Measurements from ENCODE around the gene MYBPC2.

Gene MYBPC2

GRCh38 chr19:50420808-50421207, 11.9 kb upstream of the MYBPC2 start:
- Histone ChIP-seq H3K27me3 (ENCODE audit: insufficient read depth, low read length) (peaks cover 21% of the 10 kb centered on the region), H3K9me3 (ENCODE audit: insufficient read depth, low read depth, low read length) (no peaks in the 10 kb centered on the region), H3K4me3 (ENCODE audit: low read length) (no peak overlapping the region), H3K4me1 (ENCODE audit: insufficient read depth, low read length) (peaks cover 5% of the 10 kb centered on the region; the same call in 1 of the 2 replicates), H3K9ac (ENCODE audit: low read depth, low read length) (no peak overlapping the region), H3K36me3 (ENCODE audit: insufficient read depth, low read depth, low read length) (no peaks in the 10 kb centered on the region), H3K27ac (ENCODE audit: low read length) (no peak overlapping the region)

GRCh38 chr19:50422397-50423278, 10.1 kb upstream of the MYBPC2 start:
- no peaks in the 10 kb centered on the region for H3K36me3 ChIP-seq (ENCODE audit: insufficient read depth, low read depth, low read length)
- no peak overlapping the region for H3K9ac ChIP-seq (ENCODE audit: low read depth, low read length)
- H3K4me1 ChIP-seq (ENCODE audit: insufficient read depth, low read length) = peaks cover 5% of the 10 kb centered on the region; the same call in 1 of the 2 replicates
- no peak overlapping the region for H3K4me3 ChIP-seq (ENCODE audit: low read length)
- no peaks in the 10 kb centered on the region for H3K9me3 ChIP-seq (ENCODE audit: insufficient read depth, low read depth, low read length)
- peaks cover 23% of the 10 kb centered on the region for H3K27me3 ChIP-seq (ENCODE audit: insufficient read depth, low read length)
- no peak overlapping the region for H3K27ac ChIP-seq (ENCODE audit: low read length)

DNA sequence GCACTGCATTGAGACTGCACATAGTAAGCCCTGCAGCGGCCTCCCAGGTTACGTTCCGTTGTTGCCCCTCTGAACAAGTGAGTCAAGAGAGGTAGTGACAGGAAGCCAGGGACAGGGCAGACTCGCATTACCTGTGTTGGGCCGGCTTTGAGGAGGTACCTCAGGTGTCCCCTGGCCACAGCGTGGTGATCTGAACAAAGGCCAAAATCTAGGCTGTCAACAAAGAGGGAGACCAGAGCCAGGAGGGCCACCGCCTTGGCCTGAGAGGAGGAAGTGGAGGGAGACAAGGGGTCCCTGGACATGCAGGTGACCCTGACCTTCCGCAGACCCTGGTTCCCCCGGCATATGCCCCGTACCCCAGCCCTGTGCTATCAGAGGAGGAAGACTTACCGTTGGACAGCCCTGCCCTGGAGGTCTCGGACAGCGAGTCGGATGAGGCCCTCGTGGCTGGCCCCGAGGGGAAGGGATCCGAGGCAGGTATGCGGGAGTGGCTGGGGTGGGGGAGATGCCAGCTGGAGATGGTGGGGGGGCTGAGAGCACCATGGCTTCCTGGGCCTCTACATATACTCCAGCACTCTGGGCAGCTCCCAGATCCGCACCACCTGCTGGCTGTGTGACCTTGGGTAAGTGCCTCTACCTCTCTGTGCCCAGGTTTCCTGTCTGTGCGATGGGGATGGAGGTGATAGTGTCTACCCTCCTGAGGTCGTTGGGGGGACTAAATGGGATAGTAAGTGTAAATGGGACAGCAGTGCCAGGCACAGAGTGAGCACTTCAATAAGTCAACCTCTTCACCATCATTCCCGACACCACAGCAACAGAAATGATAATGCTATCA, 9.2 kb upstream of the MYBPC2 start:
- Histone ChIP-seq H3K27ac (ENCODE audit: low read length) (no peak overlapping the region), H3K27me3 (ENCODE audit: insufficient read depth, low read length) (peaks cover 29% of the 10 kb centered on the region), H3K4me3 (ENCODE audit: low read length) (no peak overlapping the region), H3K9ac (ENCODE audit: low read depth, low read length) (no peak overlapping the region), H3K4me1 (ENCODE audit: insufficient read depth, low read length) (peaks cover 8% of the 10 kb centered on the region; the same call in 1 of the 2 replicates), H3K36me3 (ENCODE audit: insufficient read depth, low read depth, low read length) (no peaks in the 10 kb centered on the region), H3K9me3 (ENCODE audit: insufficient read depth, low read depth, low read length) (no peaks in the 10 kb centered on the region)

- no peaks in the 10 kb centered on the region for H3K36me3 ChIP-seq (ENCODE audit: insufficient read depth, low read depth, low read length)
- H3K9me3 ChIP-seq (ENCODE audit: insufficient read depth, low read depth, low read length) = no peaks in the 10 kb centered on the region
- no peak overlapping the region for H3K9ac ChIP-seq (ENCODE audit: low read depth, low read length)
- no peak overlapping the region for H3K4me3 ChIP-seq (ENCODE audit: low read length)
- peaks cover 30% of the 10 kb centered on the region for H3K27me3 ChIP-seq (ENCODE audit: insufficient read depth, low read length)
- no peak overlapping the region for H3K27ac ChIP-seq (ENCODE audit: low read length)
- peaks cover 4% of the 10 kb centered on the region; the same call in 1 of the 2 replicates for H3K4me1 ChIP-seq (ENCODE audit: insufficient read depth, low read length)
Observed at GRCh38 chr19:50425581-50425980, 7.1 kb upstream of the MYBPC2 start.

- Histone ChIP-seq H3K4me1 (ENCODE audit: insufficient read depth, low read length) (peaks cover 7% of the 10 kb centered on the region; the same call in 1 of the 2 replicates), H3K4me3 (ENCODE audit: low read length) (no peak overlapping the region; the same call in 1 of the 2 replicates), H3K27ac (ENCODE audit: low read length) (no peak overlapping the region), H3K9ac (ENCODE audit: low read depth, low read length) (no peak overlapping the region), H3K9me3 (ENCODE audit: insufficient read depth, low read depth, low read length) (no peaks in the 10 kb centered on the region), H3K36me3 (ENCODE audit: insufficient read depth, low read depth, low read length) (no peaks in the 10 kb centered on the region), H3K27me3 (ENCODE audit: insufficient read depth, low read length) (peaks cover 39% of the 10 kb centered on the region)
Observed at GRCh38 chr19:50427318-50427925, 5.3 kb upstream of the MYBPC2 start.

DNA sequence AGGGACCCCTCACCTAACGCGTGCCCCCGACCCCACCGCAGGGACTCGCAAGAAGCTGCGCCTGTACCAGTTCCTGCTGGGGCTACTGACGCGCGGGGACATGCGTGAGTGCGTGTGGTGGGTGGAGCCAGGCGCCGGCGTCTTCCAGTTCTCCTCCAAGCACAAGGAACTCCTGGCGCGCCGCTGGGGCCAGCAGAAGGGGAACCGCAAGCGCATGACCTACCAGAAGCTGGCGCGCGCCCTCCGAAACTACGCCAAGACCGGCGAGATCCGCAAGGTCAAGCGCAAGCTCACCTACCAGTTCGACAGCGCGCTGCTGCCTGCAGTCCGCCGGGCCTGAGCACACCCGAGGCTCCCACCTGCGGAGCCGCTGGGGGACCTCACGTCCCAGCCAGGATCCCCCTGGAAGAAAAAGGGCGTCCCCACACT, 4.7 kb upstream of the MYBPC2 start:
- H3K9ac ChIP-seq (ENCODE audit: low read depth, low read length) = no peak overlapping the region
- H3K27me3 ChIP-seq (ENCODE audit: insufficient read depth, low read length) = peaks cover 43% of the 10 kb centered on the region
- H3K4me3 ChIP-seq (ENCODE audit: low read length) = peak overlapping the region; percentile 20; the same call in 1 of the 2 replicates
- peaks cover 10% of the 10 kb centered on the region; the same call in 1 of the 2 replicates for H3K4me1 ChIP-seq (ENCODE audit: insufficient read depth, low read length)
- H3K27ac ChIP-seq (ENCODE audit: low read length) = no peak overlapping the region
- H3K36me3 ChIP-seq (ENCODE audit: insufficient read depth, low read depth, low read length) = no peaks in the 10 kb centered on the region
- no peaks in the 10 kb centered on the region for H3K9me3 ChIP-seq (ENCODE audit: insufficient read depth, low read depth, low read length)

GRCh38 chr19:50428772-50429463, 3.8 kb upstream of the MYBPC2 start:
- no peak overlapping the region for H3K9ac ChIP-seq (ENCODE audit: low read depth, low read length)
- H3K27ac ChIP-seq (ENCODE audit: low read length) = no peak overlapping the region
- peaks cover 12% of the 10 kb centered on the region; the same call in 1 of the 2 replicates for H3K4me1 ChIP-seq (ENCODE audit: insufficient read depth, low read length)

DNA sequence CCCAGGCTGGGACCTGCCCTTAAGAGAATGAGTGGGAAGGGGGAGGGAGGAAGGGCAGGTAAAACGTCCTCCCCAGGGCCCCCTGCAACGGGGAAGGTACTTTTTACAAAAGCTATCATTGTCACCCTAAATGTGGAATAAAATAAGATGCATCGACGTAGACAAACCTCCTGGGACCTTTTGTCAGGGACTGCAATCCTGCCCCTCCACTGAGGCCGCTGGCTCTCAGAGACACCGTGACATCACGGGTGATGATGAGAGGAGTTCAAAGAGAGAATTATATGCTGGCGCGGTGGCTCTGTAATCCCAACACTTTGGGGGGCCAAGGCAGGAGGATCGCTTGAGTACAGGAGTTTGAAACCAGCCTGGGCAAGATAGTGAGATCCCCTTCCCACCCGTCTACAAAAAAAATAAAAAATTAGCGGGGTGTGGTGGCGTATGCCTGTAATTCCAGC, 1.8 kb upstream of the MYBPC2 start:
- Histone ChIP-seq H3K27ac (ENCODE audit: low read length) (no peak overlapping the region), H3K36me3 (ENCODE audit: insufficient read depth, low read depth, low read length) (no peaks in the 10 kb centered on the region), H3K9ac (ENCODE audit: low read depth, low read length) (peak overlapping the region; percentile 53; the same call in 1 of the 2 replicates), H3K4me3 (ENCODE audit: low read length) (peak overlapping the region; percentile 79), H3K9me3 (ENCODE audit: insufficient read depth, low read depth, low read length) (no peaks in the 10 kb centered on the region), H3K4me1 (ENCODE audit: insufficient read depth, low read length) (peaks cover 12% of the 10 kb centered on the region; the same call in 1 of the 2 replicates), H3K27me3 (ENCODE audit: insufficient read depth, low read length) (peaks cover 45% of the 10 kb centered on the region)

More at GRCh38 chr19:50428772-50429463, 3.8 kb upstream of the MYBPC2 start:
- Histone ChIP-seq H3K4me3 (ENCODE audit: low read length) (no peak overlapping the region), H3K36me3 (ENCODE audit: insufficient read depth, low read depth, low read length) (no peaks in the 10 kb centered on the region), H3K27me3 (ENCODE audit: insufficient read depth, low read length) (peaks cover 45% of the 10 kb centered on the region), H3K9me3 (ENCODE audit: insufficient read depth, low read depth, low read length) (no peaks in the 10 kb centered on the region)

- no peaks in the 10 kb centered on the region for H3K36me3 ChIP-seq (ENCODE audit: insufficient read depth, low read depth, low read length)
- H3K4me1 ChIP-seq (ENCODE audit: insufficient read depth, low read length) = peaks cover 12% of the 10 kb centered on the region; the same call in 1 of the 2 replicates
- peak overlapping the region; percentile 79 for H3K4me3 ChIP-seq (ENCODE audit: low read length)
- no peaks in the 10 kb centered on the region for H3K9me3 ChIP-seq (ENCODE audit: insufficient read depth, low read depth, low read length)
- no peak overlapping the region for H3K27ac ChIP-seq (ENCODE audit: low read length)
- peak overlapping the region; percentile 53; the same call in 1 of the 2 replicates for H3K9ac ChIP-seq (ENCODE audit: low read depth, low read length)
- H3K27me3 ChIP-seq (ENCODE audit: insufficient read depth, low read length) = peaks cover 45% of the 10 kb centered on the region
Observed at GRCh38 chr19:50431343-50432220, 1.1 kb upstream of the MYBPC2 start.

Data from iPS-20b (cell line).